ENCODE results near the gene RP2.

The RP2 gene

DNA sequence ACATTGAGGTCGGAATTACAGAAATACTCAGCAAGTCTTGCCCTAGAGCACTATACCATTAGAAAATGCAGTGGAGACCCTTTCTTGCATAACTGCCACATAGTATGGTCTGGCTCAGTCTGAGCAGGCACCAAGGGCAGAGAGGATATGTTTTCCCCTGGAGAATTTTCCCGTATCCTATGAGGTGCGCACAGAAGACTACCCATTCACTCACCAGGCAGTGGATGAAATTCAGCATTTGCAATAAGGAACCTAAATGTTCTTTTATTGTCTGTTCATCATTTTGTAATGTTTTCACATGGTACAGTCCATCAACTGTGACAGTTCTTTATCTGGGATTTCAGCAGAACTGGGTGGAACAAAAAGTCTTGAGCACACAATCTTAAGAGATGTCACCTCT lies 90.9 kb downstream of the RP2 start:
- no peak for DNase-seq

- no peak for DNase-seq
Measured at GRCh38 chrX:46929439-46930261, 92.8 kb downstream of the RP2 start.
